ENCODE data around the gene SLC13A4.

Gene SLC13A4

GRCh38 chr7:135711139-135711469, 16.9 kb downstream of the SLC13A4 start:
- ChIA-PET POLR2A (ENCODE audit: low non-redundant PET) (no interaction called here), CTCF (no interaction called here)
- TF ChIP-seq, protein P1, sequence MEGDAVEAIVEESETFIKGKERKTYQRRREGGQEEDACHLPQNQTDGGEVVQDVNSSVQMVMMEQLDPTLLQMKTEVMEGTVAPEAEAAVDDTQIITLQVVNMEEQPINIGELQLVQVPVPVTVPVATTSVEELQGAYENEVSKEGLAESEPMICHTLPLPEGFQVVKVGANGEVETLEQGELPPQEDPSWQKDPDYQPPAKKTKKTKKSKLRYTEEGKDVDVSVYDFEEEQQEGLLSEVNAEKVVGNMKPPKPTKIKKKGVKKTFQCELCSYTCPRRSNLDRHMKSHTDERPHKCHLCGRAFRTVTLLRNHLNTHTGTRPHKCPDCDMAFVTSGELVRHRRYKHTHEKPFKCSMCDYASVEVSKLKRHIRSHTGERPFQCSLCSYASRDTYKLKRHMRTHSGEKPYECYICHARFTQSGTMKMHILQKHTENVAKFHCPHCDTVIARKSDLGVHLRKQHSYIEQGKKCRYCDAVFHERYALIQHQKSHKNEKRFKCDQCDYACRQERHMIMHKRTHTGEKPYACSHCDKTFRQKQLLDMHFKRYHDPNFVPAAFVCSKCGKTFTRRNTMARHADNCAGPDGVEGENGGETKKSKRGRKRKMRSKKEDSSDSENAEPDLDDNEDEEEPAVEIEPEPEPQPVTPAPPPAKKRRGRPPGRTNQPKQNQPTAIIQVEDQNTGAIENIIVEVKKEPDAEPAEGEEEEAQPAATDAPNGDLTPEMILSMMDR (conservative IDR thresholded peaks at IDR 0.05; ENCODE audit: low read depth), result peak; percentile 40
- DNase-seq (ENCODE audit: low spot score), result no peak
- no peak overlapping the region for H3K27ac ChIP-seq

DNA sequence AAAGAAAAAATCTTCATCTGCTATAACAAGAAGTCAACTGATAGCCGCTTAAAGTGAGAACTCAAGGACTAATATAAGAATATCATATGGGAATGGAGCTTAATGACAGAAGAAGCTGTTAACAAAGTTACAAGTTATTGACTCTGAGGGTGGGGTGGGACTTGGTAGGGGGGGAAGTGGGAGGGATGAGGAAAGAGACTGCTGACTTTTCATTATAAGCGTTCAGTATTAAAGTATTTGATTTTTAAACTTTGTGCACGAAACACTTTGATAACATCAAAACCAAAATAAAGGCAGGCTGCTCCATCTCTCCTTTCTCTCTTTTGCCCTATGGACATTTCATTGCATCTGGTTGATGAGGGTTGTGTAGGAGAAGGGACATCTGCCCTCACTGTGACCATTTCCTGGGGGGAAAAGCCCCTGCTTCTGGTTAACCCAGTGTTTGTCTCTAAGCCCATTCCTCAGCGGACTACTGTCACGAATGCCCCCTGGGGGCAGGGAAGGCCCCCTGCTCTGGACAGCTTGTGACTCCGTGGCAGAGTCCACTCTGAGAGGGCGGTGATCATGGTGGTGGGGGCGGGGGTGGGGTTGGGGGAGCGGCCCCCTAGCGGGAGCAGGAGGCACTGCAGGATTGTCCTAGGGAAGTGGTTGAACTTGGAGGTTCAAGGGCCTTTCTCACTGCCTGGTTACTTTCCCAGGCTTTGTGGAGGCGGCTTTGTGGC, 17.4 kb downstream of the SLC13A4 start:
- peak; percentile 18 for DNase-seq (ENCODE audit: low spot score)
- no peak overlapping the region for H3K27ac ChIP-seq
- TF ChIP-seq, protein P1 (conservative IDR thresholded peaks at IDR 0.05; ENCODE audit: low read depth), result peak; percentile 77
- ChIA-PET CTCF (interaction anchor here (0.5 kb wide), 1 partner anchor 245 kb away, joined by 3 read pairs; no protein-coding TSS in a partner anchor), POLR2A (ENCODE audit: low non-redundant PET) (no interaction called here)

DNA sequence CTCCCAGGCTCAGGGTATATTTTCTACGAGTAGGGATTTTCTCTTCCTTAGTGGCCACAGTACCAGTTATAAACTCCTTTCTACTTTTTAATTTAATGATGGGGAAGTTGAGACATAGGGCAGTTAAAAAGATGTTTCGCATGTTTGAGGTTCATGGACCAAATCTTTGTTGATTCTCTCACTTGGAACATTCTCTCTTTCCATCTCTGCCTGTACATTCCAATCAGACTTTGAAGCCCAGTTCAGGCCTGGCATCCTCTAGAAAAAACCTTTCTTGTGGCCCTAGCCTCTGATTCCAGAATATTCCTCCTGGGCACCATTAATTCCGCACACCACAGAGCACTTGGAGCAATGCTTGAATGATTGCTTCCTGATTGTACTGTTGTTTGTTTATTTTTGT, 18.5 kb downstream of the SLC13A4 start:
- TF ChIP-seq, protein P1 (conservative IDR thresholded peaks at IDR 0.05; ENCODE audit: low read depth), result no peak
- no peak overlapping the region for H3K27ac ChIP-seq
- no peak for DNase-seq (ENCODE audit: low spot score)
- POLR2A ChIA-PET (ENCODE audit: low non-redundant PET), result no interaction called here
- CTCF ChIA-PET, result no interaction called here

- no peak for DNase-seq (ENCODE audit: low spot score)
- POLR2A ChIA-PET (ENCODE audit: low non-redundant PET), result no interaction called here
- TF ChIP-seq, protein P1 (conservative IDR thresholded peaks at IDR 0.05; ENCODE audit: low read depth), result no peak
- CTCF ChIA-PET, result no interaction called here
- peak overlapping the region; percentile 37 for H3K27ac ChIP-seq
Observed at GRCh38 chr7:135708041-135708440, 19.9 kb downstream of the SLC13A4 start.

GRCh38 chr7:135707570-135707966, 20.4 kb downstream of the SLC13A4 start:
- peak; percentile 20 for DNase-seq (ENCODE audit: low spot score)
- POLR2A ChIA-PET (ENCODE audit: low non-redundant PET), result no interaction called here
- TF ChIP-seq, protein P1 (conservative IDR thresholded peaks at IDR 0.05; ENCODE audit: low read depth), result no peak
- CTCF ChIA-PET, result no interaction called here
- H3K27ac ChIP-seq, result peak overlapping the region; percentile 37

DNA sequence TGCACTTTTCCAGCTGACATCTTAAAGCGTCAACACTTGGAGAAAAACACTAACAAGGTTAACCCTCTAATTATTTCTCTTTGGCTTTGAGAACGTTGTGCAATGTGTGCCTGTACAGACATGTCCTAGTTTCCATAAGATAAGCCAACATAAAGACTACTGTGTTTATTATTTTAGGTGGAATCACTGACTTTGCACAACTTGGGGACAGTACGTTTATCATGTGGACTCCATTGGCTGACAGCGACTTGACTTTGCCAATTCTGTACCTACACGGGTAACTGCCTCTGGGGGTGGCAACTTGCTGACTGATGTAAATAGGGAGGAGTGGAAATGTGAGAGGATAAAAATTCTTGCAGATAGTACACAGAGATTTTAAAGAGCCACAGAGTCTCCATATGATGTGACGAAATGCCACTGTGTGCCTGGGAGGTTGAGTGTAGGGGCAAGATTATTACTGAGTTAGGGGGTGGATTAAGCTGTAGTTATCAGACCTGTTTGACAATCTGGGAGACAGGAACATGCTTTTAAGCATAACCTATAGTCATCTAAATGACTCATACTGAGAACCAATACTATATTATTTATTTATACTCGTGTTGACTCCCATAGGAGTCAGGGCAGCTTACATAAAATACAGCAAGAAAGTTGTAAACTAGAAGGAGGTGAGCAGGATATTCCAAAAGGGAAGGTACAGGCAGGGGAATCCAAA, 21.0 kb downstream of the SLC13A4 start:
- TF ChIP-seq, protein P1 (conservative IDR thresholded peaks at IDR 0.05; ENCODE audit: low read depth), result no peak
- H3K27ac ChIP-seq, result peak overlapping the region; percentile 55
- ChIA-PET POLR2A (ENCODE audit: low non-redundant PET) (no interaction called here), CTCF (no interaction called here)
- DNase-seq (ENCODE audit: low spot score), result peak; percentile 71

Data from RWPE1 (cell line).